GM15510 (cell line): ENCODE results near the gene STK32B.

ENCODE experiments used
- POLR2A ChIP-seq: IDR thresholded peaks from 3 replicates; pipeline ENCODE4 v1.6.1; 2011; ENCODE audit warnings: borderline replicate concordance; ENCODE audit not compliant: insufficient read length; ENCODE audit errors: extremely low read depth

STK32B gene

GRCh38 chr4:5043579-5043978 is 7.7 kb upstream of the STK32B start:
- TF ChIP-seq POLR2A: no peak

DNA sequence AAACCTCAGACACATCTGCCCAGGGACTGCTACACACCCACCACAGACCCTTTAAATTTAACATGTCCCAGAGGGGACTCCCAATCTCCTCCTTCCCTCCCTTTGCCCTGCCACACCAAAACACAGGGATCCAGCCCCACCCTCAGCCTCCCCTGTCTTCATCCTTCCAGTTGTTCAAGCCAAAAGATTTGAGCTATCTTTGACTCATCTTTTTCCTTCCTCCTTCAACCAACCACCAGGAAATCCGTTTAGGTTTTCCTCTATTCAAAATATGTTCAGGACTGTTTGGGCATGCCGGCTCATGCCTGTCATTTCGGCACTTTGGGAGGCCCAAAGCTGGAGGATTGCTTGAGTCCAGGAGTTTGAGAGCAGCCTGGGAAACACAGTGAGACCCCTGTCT is 6.9 kb upstream of the STK32B start:
- TF ChIP-seq POLR2A: no peak

DNA sequence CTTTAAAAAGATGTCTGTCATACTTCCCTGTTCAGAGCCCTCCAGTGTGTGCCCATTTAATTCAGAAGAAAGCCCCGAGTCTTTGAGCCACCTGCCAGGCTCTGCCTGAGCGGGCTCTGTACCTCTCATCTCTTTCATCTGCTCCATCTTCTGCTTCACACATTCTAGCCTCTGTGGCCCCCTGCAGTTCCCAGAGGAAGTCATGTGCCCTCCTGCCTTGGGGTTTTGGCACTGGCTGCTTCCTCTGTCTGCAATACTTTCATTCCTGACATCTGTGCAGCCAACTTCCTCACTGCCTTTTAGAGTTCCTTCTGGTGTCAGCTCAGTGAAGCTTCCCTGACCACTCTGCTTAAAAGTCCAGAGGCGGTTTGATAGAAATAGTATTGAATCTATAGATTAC is 6.2 kb upstream of the STK32B start:
- no peak for TF ChIP-seq POLR2A

DNA sequence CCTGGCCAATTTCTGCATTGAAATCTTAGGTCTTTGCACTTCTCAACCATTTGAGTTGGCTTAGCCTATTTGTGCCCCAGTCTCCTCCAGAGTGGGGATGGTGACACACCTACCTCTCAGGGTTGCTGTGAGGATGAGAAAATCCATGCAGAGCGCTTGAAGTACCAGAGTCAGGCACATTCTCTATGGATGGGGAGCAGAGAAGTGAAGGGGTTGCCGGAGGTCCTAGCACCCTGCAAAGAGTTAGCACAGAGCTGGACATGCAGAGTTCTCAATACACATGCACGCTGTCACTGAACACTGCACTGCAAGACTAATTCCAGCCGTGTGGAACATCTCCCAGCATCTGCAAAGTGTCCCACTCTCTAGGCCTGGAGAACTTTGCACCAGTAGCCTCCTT is 2.6 kb upstream of the STK32B start:
- TF ChIP-seq POLR2A: no peak

- TF ChIP-seq POLR2A: no peak
These were observed 581 bp upstream of the STK32B start for GRCh38 chr4:5050520-5051277.

- TF ChIP-seq POLR2A: no peak
These were observed 973 bp downstream of the STK32B start for GRCh38 chr4:5052204-5052702.

DNA sequence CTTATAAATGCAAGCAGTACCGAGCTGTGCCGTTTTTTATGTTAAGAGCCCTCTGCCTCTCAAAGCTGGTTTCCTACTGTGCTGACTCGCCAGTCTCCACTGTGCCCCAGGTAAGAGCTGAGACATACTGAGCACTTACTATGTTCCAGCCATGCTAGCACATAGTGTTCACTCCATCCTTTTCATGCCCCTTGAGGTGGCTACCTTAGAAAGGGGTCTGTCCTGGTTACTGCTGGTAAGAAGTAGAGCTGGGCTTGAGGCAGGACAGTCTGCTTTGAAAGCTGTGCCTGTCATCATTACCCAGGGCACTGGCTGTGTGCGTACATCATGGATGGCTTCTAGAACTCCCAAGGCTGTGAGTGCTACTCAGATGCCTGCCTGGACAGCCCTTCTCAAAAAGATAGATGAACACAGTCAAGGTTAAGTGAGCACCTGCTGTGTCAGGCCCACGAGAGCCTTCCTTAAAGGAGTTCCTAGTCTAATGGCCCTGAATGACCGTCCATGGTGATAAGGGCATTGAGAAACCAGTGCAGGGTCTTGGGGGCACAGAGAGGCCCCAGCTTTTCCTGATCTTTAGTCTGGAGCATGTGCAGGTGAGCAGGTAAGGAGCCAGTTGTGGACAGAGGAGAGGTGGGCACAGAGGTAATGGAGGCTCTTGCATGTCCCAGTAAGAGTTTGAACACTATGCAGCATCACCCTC is 1.6 kb downstream of the STK32B start:
- no peak for TF ChIP-seq POLR2A

GRCh38 chr4:5054532-5054931 is 3.3 kb downstream of the STK32B start:
- no peak for TF ChIP-seq POLR2A

DNA sequence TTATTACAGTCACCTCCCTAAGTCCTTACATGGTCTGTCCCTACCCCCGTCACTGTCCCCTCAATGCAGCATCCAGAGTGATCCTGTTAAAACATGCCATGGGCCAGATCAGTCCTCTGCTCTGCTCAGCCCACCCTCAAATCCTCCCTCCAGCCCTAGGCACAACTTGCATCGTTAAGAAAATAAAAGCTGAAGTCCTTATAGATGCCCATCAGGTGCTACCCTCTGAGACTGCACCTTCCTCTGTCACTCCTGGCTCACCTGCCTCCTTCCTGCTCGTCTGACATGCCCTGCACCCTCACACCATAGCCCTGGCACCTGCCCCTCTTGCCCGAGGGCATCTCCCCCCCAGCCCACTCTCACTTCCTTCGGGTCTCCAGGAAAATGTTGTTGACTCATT is 4.1 kb downstream of the STK32B start:
- no peak for TF ChIP-seq POLR2A

GRCh38 chr4:5066101-5066500 is 14.8 kb downstream of the STK32B start:
- TF ChIP-seq POLR2A: no peak

GRCh38 chr4:5067908-5068307 is 16.6 kb downstream of the STK32B start:
- no peak for TF ChIP-seq POLR2A

GRCh38 chr4:5069901-5070300 is 18.6 kb downstream of the STK32B start:
- TF ChIP-seq POLR2A: no peak

DNA sequence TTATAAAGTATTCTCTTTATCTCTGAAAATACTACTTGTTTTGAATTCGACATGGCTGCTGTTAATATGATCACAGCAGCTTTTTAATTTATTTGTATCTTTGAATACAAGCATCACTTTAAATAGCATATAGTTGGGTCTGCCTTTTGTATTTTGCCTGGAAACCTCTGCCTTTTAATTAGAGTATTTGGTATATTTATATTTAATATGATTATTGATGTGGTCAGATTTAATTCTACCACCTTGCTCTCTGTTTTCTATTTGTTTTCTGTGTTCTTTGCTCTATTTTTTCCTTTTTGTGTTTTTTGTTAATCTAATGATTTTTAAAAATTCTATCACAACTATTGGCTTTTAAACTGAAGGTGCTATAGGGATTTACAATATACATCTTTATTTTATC is 21.7 kb downstream of the STK32B start:
- TF ChIP-seq POLR2A: no peak

- no peak for TF ChIP-seq POLR2A
These were observed 26.7 kb downstream of the STK32B start for GRCh38 chr4:5078009-5078408.

- no peak for TF ChIP-seq POLR2A
These were observed 28.3 kb downstream of the STK32B start for GRCh38 chr4:5079581-5079980.

DNA sequence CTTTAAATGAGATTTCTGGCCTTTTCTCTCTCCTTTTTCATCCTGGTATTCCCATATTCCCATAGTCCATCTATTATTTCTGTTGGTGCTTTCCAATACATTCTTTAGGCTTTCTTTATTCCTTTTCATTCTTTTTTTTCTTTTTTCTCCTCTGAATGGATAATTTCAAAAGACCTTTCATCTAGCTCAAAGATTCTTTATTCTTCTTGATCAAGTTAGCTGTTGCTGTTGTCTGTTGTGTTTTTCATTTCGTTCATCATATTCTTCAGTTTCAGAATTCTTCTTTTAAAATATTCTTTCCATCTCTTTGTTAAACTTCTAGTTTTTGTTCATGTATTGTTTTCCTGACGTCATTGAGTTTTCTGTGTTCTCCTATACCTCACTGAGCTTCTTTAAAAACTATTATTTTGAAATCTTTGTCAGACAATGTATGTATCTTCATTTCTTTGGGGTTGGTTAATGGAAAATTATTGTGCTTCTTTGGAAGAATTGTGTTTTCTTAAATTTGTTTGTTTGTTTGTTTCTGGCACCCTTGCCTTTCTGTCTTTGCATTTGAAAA is 30.2 kb downstream of the STK32B start:
- TF ChIP-seq POLR2A: no peak

DNA sequence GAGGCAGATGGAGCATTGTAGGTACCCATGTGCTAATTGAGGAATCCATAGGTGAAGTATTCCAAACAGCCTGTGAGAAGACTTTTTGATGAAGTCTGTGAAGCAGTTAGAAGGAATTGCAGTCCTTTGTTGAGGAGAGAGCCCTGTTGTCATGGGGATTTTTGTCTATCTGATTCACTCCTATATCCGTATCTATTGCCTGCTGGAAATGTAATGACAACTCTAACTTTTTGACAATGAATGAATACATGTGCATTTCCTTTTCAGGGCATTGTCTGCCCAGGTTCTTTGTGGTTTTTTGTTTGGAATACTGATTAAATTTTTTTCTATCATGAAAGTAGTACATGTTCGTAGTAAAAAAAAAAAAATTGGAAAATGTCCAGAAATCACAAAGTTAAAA is 31.1 kb downstream of the STK32B start:
- TF ChIP-seq POLR2A: no peak

- TF ChIP-seq POLR2A: no peak
These were observed 33.7 kb downstream of the STK32B start for GRCh38 chr4:5084911-5085475.
